H1 (cell line): ENCODE measurements around the gene CYP26C1. TPM values are rescaled to one million over a fixed set of nuclear protein-coding genes. Genes with fewer than 3 reads are reported as not detected.

Source experiments
- CTCF ChIA-PET: fragments of 300-600 bp; sonication (Branson Sonifier 250); formaldehyde crosslinking; loops from one replicate; lab custom pipeline; 2021; ENCODE audit not compliant: partially characterized antibody; lab: Charles Lee
- POLR2A ChIA-PET: fragments of 300-600 bp; sonication (Branson Sonifier 250); formaldehyde crosslinking; loops from one replicate; lab custom pipeline; 2021; ENCODE audit warnings: inconsistent platforms; ENCODE audit not compliant: partially characterized antibody; lab: Charles Lee
- DNase-seq, 2 experiments: peaks; one replicate each; pipeline versions ENCODE4 v3.0.0 to v3.0.0-alpha.2; 2010 to 2022; ENCODE audit warnings: low spot score in 2 of 2, low read depth in 1 of 2, mixed read lengths in 1 of 2
- FAIRE-seq: peaks from 2 replicates; lab custom pipeline; 2011; peaks lifted over from hg19 to GRCh38; lab: Jason Lieb, UNC
- H2AFZ ChIP-seq: 2 replicates; pipeline ENCODE4 v1.8.1; 2012; ENCODE audit warnings: low read length, inconsistent platforms
- H2AK5ac ChIP-seq: 2 replicates; pipeline ENCODE4 v1.6.1; 2013; ENCODE audit warnings: low read depth, low read length
- H2BK120ac ChIP-seq: replicated peaks from 2 replicates; pipeline ENCODE3; 2013; ENCODE audit warnings: low read depth, low read length, inconsistent platforms
- H2BK12ac ChIP-seq: 2 replicates; pipeline ENCODE4 v1.6.1; 2013; ENCODE audit warnings: low read depth, low read length
- H2BK15ac ChIP-seq: 2 replicates; pipeline ENCODE4 v1.6.1; 2013; ENCODE audit warnings: low read length
- H2BK20ac ChIP-seq: 2 replicates; pipeline ENCODE4 v1.6.1; 2013; ENCODE audit warnings: low read length
- H2BK5ac ChIP-seq: 2 replicates; pipeline ENCODE4 v1.6.1; 2013; ENCODE audit warnings: low read depth, low read length
- H3K14ac ChIP-seq: 2 replicates; pipeline ENCODE4 v1.6.1; 2013; ENCODE audit warnings: inconsistent platforms; ENCODE audit not compliant: insufficient read length
- H3K18ac ChIP-seq: 2 replicates; pipeline ENCODE4 v1.6.1; 2013; ENCODE audit warnings: low read length; ENCODE audit errors: extremely low read depth
- H3K23ac ChIP-seq: 2 replicates; pipeline ENCODE4 v1.6.1; 2013; ENCODE audit warnings: inconsistent platforms; ENCODE audit not compliant: insufficient read length
- H3K23me2 ChIP-seq: 2 replicates; pipeline ENCODE4 v1.6.1; 2013; ENCODE audit warnings: low read depth, low read length
- H3K27ac ChIP-seq: 2 replicates; pipeline ENCODE4 v1.6.1; 2011; ENCODE audit warnings: low read depth, low read length, inconsistent platforms
- H3K27me3 ChIP-seq, 4 experiments: replicated peaks in 1 of 4; 1 replicate in 1 of 4; 2 replicates in 3 of 4; pipeline versions ENCODE4 v1.6.1 to v1.8.1; 2011 to 2013; ENCODE audit warnings: low read length in 3 of 4, mild to moderate bottlenecking in 3 of 4, inconsistent platforms in 2 of 4, mixed read lengths in 2 of 4, moderate library complexity in 1 of 4; ENCODE audit not compliant: control insufficient read depth in 3 of 4, insufficient read depth in 3 of 4; ENCODE audit errors: extremely low read depth in 1 of 4
- H3K36me3 ChIP-seq, 4 experiments: 2 replicates each; pipeline versions ENCODE4 v1.6.1 to v1.8.1; 2011 to 2013; ENCODE audit warnings: mild to moderate bottlenecking in 4 of 4, low read length in 3 of 4, moderate library complexity in 2 of 4, control low read depth in 1 of 4, inconsistent platforms in 1 of 4; ENCODE audit not compliant: insufficient read depth in 4 of 4, control insufficient read depth in 2 of 4
- H3K4ac ChIP-seq: replicated peaks from 2 replicates; pipeline ENCODE3; 2013; ENCODE audit warnings: low read length, low read depth, mixed read lengths, inconsistent platforms; ENCODE audit not compliant: insufficient read length
- H3K4me1 ChIP-seq, 4 experiments: replicated peaks in 1 of 4; 1 replicate in 1 of 4; 2 replicates in 3 of 4; pipeline versions ENCODE4 v1.6.1 to v1.8.1; 2011 to 2013; ENCODE audit warnings: low read length in 3 of 4, inconsistent platforms in 2 of 4, mixed read lengths in 1 of 4; ENCODE audit not compliant: insufficient read depth in 4 of 4, control insufficient read depth in 3 of 4
- H3K4me2 ChIP-seq, 2 experiments: 2 replicates each; pipeline versions ENCODE4 v1.6.1 to v1.8.1; 2011 to 2013; ENCODE audit warnings: low read depth in 2 of 2, low read length in 2 of 2, control low read depth in 1 of 2, inconsistent platforms in 1 of 2, mild to moderate bottlenecking in 1 of 2; ENCODE audit not compliant: insufficient read depth in 1 of 2
- H3K4me3 ChIP-seq, 4 experiments: fragments of 200-600, 300-600 bp in 1 of 4; sonication (generic), shearing (Covaris generic), sonication (Bioruptor Twin) in 1 of 4; 2 replicates each; pipeline versions ENCODE4 v1.5.1 to v1.8.1; 2011 to 2016; ENCODE audit warnings: low read length in 4 of 4, low read depth in 3 of 4, control low read depth in 2 of 4, inconsistent platforms in 2 of 4, mild to moderate bottlenecking in 2 of 4, mixed read lengths in 1 of 4, moderate library complexity in 1 of 4; ENCODE audit not compliant: insufficient read depth in 2 of 4; ENCODE audit errors: extremely low read depth in 1 of 4
- H3K56ac ChIP-seq: replicated peaks from 2 replicates; pipeline ENCODE3; 2013; ENCODE audit warnings: low read depth, mild to moderate bottlenecking, mixed read lengths, low read length, inconsistent platforms; ENCODE audit not compliant: insufficient read length
- H3K79me1 ChIP-seq: 2 replicates; pipeline ENCODE4 v1.6.1; 2013; ENCODE audit warnings: low read depth, low read length, control low read depth
- H3K79me2 ChIP-seq, 2 experiments: 2 replicates each; pipeline versions ENCODE4 v1.6.1 to v1.8.1; 2012 to 2013; ENCODE audit warnings: low read length in 2 of 2, mild to moderate bottlenecking in 2 of 2, inconsistent platforms in 1 of 2; ENCODE audit not compliant: insufficient read depth in 2 of 2, control insufficient read depth in 1 of 2
- H3K9ac ChIP-seq, 4 experiments: replicated peaks in 1 of 4; 1 replicate in 1 of 4; 2 replicates in 3 of 4; pipeline versions ENCODE4 v1.6.1 to v1.8.1; 2011 to 2013; ENCODE audit warnings: low read depth in 3 of 4, low read length in 3 of 4, control low read depth in 2 of 4, mild to moderate bottlenecking in 2 of 4, moderate library complexity in 2 of 4, inconsistent platforms in 1 of 4; ENCODE audit errors: extremely low read depth in 1 of 4
- H3K9me3 ChIP-seq, 2 experiments: 2 replicates each; pipeline versions ENCODE4 v1.6.1 to v1.8.1; 2012 to 2013; ENCODE audit warnings: mild to moderate bottlenecking in 2 of 2, moderate library complexity in 2 of 2, control low read depth in 1 of 2, inconsistent platforms in 1 of 2, low read depth in 1 of 2, low read length in 1 of 2, mixed read lengths in 1 of 2; ENCODE audit not compliant: insufficient read depth in 2 of 2
- H4K20me1 ChIP-seq, 2 experiments: replicated peaks in 1 of 2; 2 replicates each; pipeline versions ENCODE3 to v1.8.1; 2011 to 2013; ENCODE audit warnings: inconsistent platforms in 2 of 2, low read length in 2 of 2, mild to moderate bottlenecking in 1 of 2; ENCODE audit not compliant: insufficient read depth in 2 of 2, control insufficient read depth in 1 of 2
- H4K5ac ChIP-seq: 2 replicates; pipeline ENCODE4 v1.6.1; 2013; ENCODE audit warnings: low read length, low read depth, mixed read lengths, inconsistent platforms; ENCODE audit not compliant: insufficient read length
- H4K8ac ChIP-seq: 2 replicates; pipeline ENCODE4 v1.8.0; 2013; ENCODE audit warnings: mild to moderate bottlenecking, moderate library complexity, low read length, inconsistent platforms; ENCODE audit not compliant: insufficient read depth; ENCODE audit errors: extremely low read depth
- H4K91ac ChIP-seq: replicated peaks from 2 replicates; pipeline ENCODE3; 2013; ENCODE audit warnings: low read length, mixed read lengths, inconsistent platforms; ENCODE audit not compliant: insufficient read length
- BACH1 ChIP-seq: IDR thresholded peaks from 2 replicates; pipeline ENCODE4 v1.6.1; 2012; ENCODE audit warnings: low read length, improper control_type of control experiment
- CBX8 ChIP-seq: fragments of 300-800, 300-1000 bp; sonication (generic); IDR thresholded peaks from 2 replicates; pipeline ENCODE4 v1.7.1; 2016; ENCODE audit warnings: low read depth, low read length, borderline replicate concordance
- CREB1 ChIP-seq: IDR thresholded peaks from 2 replicates; pipeline ENCODE4 v1.6.1; 2012; ENCODE audit warnings: inconsistent platforms
- E2F6 ChIP-seq: IDR thresholded peaks from 2 replicates; pipeline ENCODE4 v1.6.1; 2012; ENCODE audit warnings: inconsistent platforms
- EGR1 ChIP-seq: IDR thresholded peaks from 2 replicates; pipeline ENCODE4 v1.6.1; 2011; ENCODE audit warnings: low read depth, low read length, borderline replicate concordance
- GTF2F1 ChIP-seq: IDR thresholded peaks from 2 replicates; pipeline ENCODE4 v1.6.1; 2012; ENCODE audit warnings: low read depth, low read length, improper control_type of control experiment, borderline replicate concordance
- MAX ChIP-seq: IDR thresholded peaks from 2 replicates; pipeline ENCODE4 v1.6.1; 2012; ENCODE audit warnings: inconsistent platforms
- NRF1 ChIP-seq: IDR thresholded peaks from 2 replicates; pipeline ENCODE4 v1.6.1; 2011; ENCODE audit warnings: mild to moderate bottlenecking, low read depth, low read length, improper control_type of control experiment
- POLR2A ChIP-seq, 2 experiments: IDR thresholded peaks; 1 replicate in 1 of 2; 2 replicates in 1 of 2; pipeline ENCODE4 v1.6.1; 2011; ENCODE audit warnings: low read depth in 2 of 2, low read length in 2 of 2, mild to moderate bottlenecking in 2 of 2; ENCODE audit errors: control extremely low read depth in 1 of 2
- SIN3A ChIP-seq, 2 experiments: IDR thresholded peaks in 1 of 2; conservative IDR thresholded peaks in 1 of 2; 2 replicates each; pipeline ENCODE4 v1.6.1; 2011 to 2012; ENCODE audit warnings: low read length in 2 of 2, improper control_type of control experiment in 1 of 2, low read depth in 1 of 2, mild to moderate bottlenecking in 1 of 2
- SP2 ChIP-seq: IDR thresholded peaks from 2 replicates; pipeline ENCODE4 v1.6.1; 2012; ENCODE audit warnings: mild to moderate bottlenecking, low read length, inconsistent platforms
- TCF12 ChIP-seq: IDR thresholded peaks from 2 replicates; pipeline ENCODE4 v1.6.1; 2011; ENCODE audit warnings: low read depth, mild to moderate bottlenecking, low read length
- WGBS, 2 experiments: shearing (Covaris generic) in 1 of 2; methylation state at CpG; one replicate each; pipeline versions ENCODE4 v1.1.6 to v1.1.7; 2013 to 2015; ENCODE audit warnings: low lambda C conversion rate in 2 of 2, mixed read lengths in 2 of 2, inconsistent platforms in 1 of 2, low coverage in 1 of 2, missing lambda C conversion rate in 1 of 2; ENCODE audit not compliant: insufficient replicate concordance in 2 of 2, insufficient coverage in 1 of 2, insufficient read length in 1 of 2; ENCODE audit errors: extremely low coverage in 1 of 2, missing lambda C conversion rate in 1 of 2; 5-methylcytosine and 5-hydroxymethylcytosine counted together
- polyA plus RNA-seq, 7 experiments: library from polyadenylated mRNA; depleted of rRNA in 3 of 7; stranded (reverse) in 5 of 7; unstranded in 2 of 7; fragments of >200 nt in 5 of 7; fragments of 200-250 nt in 2 of 7; gene quantifications; 1 replicate in 5 of 7; 2 replicates in 1 of 7; 4 replicates in 1 of 7; pipeline versions ENCODE4 v1.2.1 to v1.2.3, GENCODE V29; 2011 to 2013; ENCODE audit warnings: missing spikeins in 2 of 7, mixed read lengths in 2 of 7
- total RNA-seq: library from RNA; stranded (reverse); fragmentation: NEBNext Ultra II Directional; extraction: Animal tissue kit (Norgen Biotek cat#: 25700); gene quantifications from 2 replicates; pipeline ENCODE4 v1.2.1, GENCODE V29; 2021

CYP26C1 gene
- total and polyA plus RNA-seq, 2 of the 8 experiments (the other 6 are each of a cell fraction or from before 2014, with no cell fraction given): 0.12 to 0.28 TPM

- peak overlapping the region; percentile 99 for H2BK20ac ChIP-seq
- no peak overlapping the region; the same call in 1 of the 2 replicates for H4K8ac ChIP-seq
- peaks cover 5 to 7% of the 10 kb centered on the region in 2 experiments; a peak in 2 of 4 replicates for H3K9me3 ChIP-seq
- peak overlapping the region; percentile 84; the same call in 1 of the 2 replicates for H2AFZ ChIP-seq
- peak overlapping the region; percentile 78; the same call in 1 of the 2 replicates for H2BK12ac ChIP-seq
- peaks cover 0 to 2% (median 0%) of the 10 kb centered on the region in 4 experiments; a peak in 1 of 7 replicates for H3K27me3 ChIP-seq
- FAIRE-seq: no peak
- H4K91ac ChIP-seq: peak overlapping the region; percentile 75
- no peaks in the 10 kb centered on the region; the same call in 1 of the 2 replicates for H3K23me2 ChIP-seq
- ChIA-PET POLR2A (no interaction called here), CTCF (interaction anchor here (0.7 to 3.8 kb wide), 39 partner anchors 9 to 453 kb away, joined by 3 to 27 read pairs (median 4); partner anchors contain the start of gene MYOF)
- H3K79me1 ChIP-seq: no peaks in the 10 kb centered on the region
- no peak overlapping the region; a peak in 1 of 7 replicates for H3K9ac ChIP-seq
- no peak overlapping the region for H4K5ac ChIP-seq
- H3K23ac ChIP-seq: no peak overlapping the region
- H3K4me2 ChIP-seq: no peak overlapping the region
- no peaks in the 10 kb centered on the region for H4K20me1 ChIP-seq
- H2BK5ac ChIP-seq: peak overlapping the region; percentile 69; the same call in 1 of the 2 replicates
- H3K4me1 ChIP-seq: no peaks in the 10 kb centered on the region
- H2BK15ac ChIP-seq: peak overlapping the region; percentile 95; the same call in 1 of the 2 replicates
- peak overlapping the region; percentile 1 for H3K4ac ChIP-seq
- peak overlapping the region; percentile 52 for H3K18ac ChIP-seq
- H3K36me3 ChIP-seq: no peaks in the 10 kb centered on the region
- H3K14ac ChIP-seq: no peak overlapping the region
- no peaks in the 10 kb centered on the region for H3K79me2 ChIP-seq
- WGBS, 2 experiments: 60% methylated on average over 3 of the region's 4 CpGs; no CpG with 5 or more reads in 1 of the 2 experiments
- H2AK5ac ChIP-seq: no peak overlapping the region; the same call in 1 of the 2 replicates
- H2BK120ac ChIP-seq: peak overlapping the region; percentile 96
- H3K4me3 ChIP-seq: no peak overlapping the region
- no peak overlapping the region for H3K56ac ChIP-seq
- no peak overlapping the region; the same call in 1 of the 2 replicates for H3K27ac ChIP-seq
- DNase-seq: peak; percentile 53 to 94
- TF ChIP-seq MAX (peak; percentile 88), EGR1 (no peak), E2F6 (peak; percentile 84), NRF1 (no peak), POLR2A (IDR thresholded peaks at IDR 0.05; ENCODE audit: control extremely low read depth in 1 of 2, low read depth in 2 of 2, low read length in 2 of 2) (no peak), CREB1 (no peak), SP2 (no peak), BACH1 (no peak), SIN3A (conservative IDR thresholded peaks at IDR 0.05 in 1 of 2, IDR thresholded peaks at IDR 0.05 in 1 of 2; ENCODE audit: low read depth in 1 of 2, low read length in 2 of 2) (no peak), TCF12 (no peak), GTF2F1 (no peak), CBX8 (no peak)
These were observed 55.2 kb downstream of the CYP26C1 start for GRCh38 chr10:93115661-93116383.
